HepG2 (cell line): ENCODE results near the gene TMEM134. TPM values are rescaled to one million over a fixed set of nuclear protein-coding genes. Genes with fewer than 3 reads are reported as not detected.
A peak's percentile ranks its signal among the peaks of the same experiment; 100 is the strongest.

Experiments
- DR1 ChIP-seq: sonication (generic); formaldehyde crosslinking; IDR thresholded peaks from 2 replicates; pipeline ENCODE4 v1.8.0; 2021; ENCODE audit warnings: mild to moderate bottlenecking, missing genetic modification reagents, inconsistent platforms
- FOXC1 ChIP-seq: sonication (generic); formaldehyde crosslinking; IDR thresholded peaks from 2 replicates; pipeline ENCODE4 v1.8.0; 2022; ENCODE audit warnings: mild to moderate bottlenecking, missing genetic modification reagents, borderline replicate concordance
- HDAC1 ChIP-seq: sonication (generic); formaldehyde crosslinking; IDR thresholded peaks from 2 replicates; pipeline ENCODE4 v1.5.1; 2020; ENCODE audit warnings: mild to moderate bottlenecking, missing genetic modification reagents
- KLF16 ChIP-seq, 2 experiments: sonication (generic) in 1 of 2; formaldehyde crosslinking in 1 of 2; IDR thresholded peaks; 2 replicates each; pipeline versions ENCODE4 v1.6.1 to v1.8.0; 2016 to 2023; ENCODE audit warnings: missing genetic modification reagents in 2 of 2, missing compliant biosample characterization in 1 of 2
- MIER3 ChIP-seq: IDR thresholded peaks from 2 replicates; pipeline ENCODE4 v1.6.1; 2016; ENCODE audit warnings: missing compliant biosample characterization, borderline replicate concordance
- SMAD1 ChIP-seq: sonication (generic); formaldehyde crosslinking; IDR thresholded peaks from 2 replicates; pipeline ENCODE4 v1.4.0; 2020; ENCODE audit warnings: missing genetic modification reagents, low read depth, mild to moderate bottlenecking, borderline replicate concordance
- polyA plus RNA-seq, 8 experiments: library from polyadenylated mRNA; depleted of rRNA in 3 of 8; stranded (reverse) in 7 of 8; unstranded in 1 of 8; fragments of >200 nt; fragmentation: Illumina TruSeq in 4 of 8; extraction: Trizol in 4 of 8; gene quantifications; 2 replicates each; pipeline versions ENCODE4 v1.2.1 to v1.2.3, GENCODE V29; 2011 to 2016; ENCODE audit warnings: low read depth in 4 of 8, missing spikeins in 1 of 8, mixed read lengths in 1 of 8; ENCODE audit not compliant: insufficient read depth in 1 of 8
- total RNA-seq, 5 experiments: library from RNA; depleted of rRNA; stranded (reverse); fragments of >200 nt; fragmentation: Illumina TruSeq; extraction: Trizol; gene quantifications; 2 replicates each; pipeline ENCODE4 v1.2.3, GENCODE V29; 2016; ENCODE audit warnings: low read depth in 1 of 5
- TF ChIP-seq, protein P1 (sequence below): sonication (generic); formaldehyde crosslinking; IDR thresholded peaks from 2 replicates; pipeline ENCODE4 v1.4.0; 2020; ENCODE audit warnings: missing genetic modification reagents, borderline replicate concordance
- TF ChIP-seq, protein P2 (sequence below): sonication (generic); formaldehyde crosslinking; IDR thresholded peaks from 2 replicates; pipeline ENCODE4 v1.4.0; 2020; ENCODE audit warnings: missing genetic modification reagents, mild to moderate bottlenecking, borderline replicate concordance
- TF ChIP-seq, protein P3 (sequence below): sonication (generic); IDR thresholded peaks from 2 replicates; pipeline ENCODE4 v1.6.1; 2016; ENCODE audit warnings: low read depth, borderline replicate concordance
- TF ChIP-seq, protein P4 (sequence below): sonication (generic); formaldehyde crosslinking; IDR thresholded peaks from 2 replicates; pipeline ENCODE4 v1.5.0; 2020; ENCODE audit warnings: mild to moderate bottlenecking, missing genetic modification reagents, borderline replicate concordance
- TF ChIP-seq, protein P5 (sequence below): sonication (generic); formaldehyde crosslinking; IDR thresholded peaks from 2 replicates; pipeline ENCODE4 v1.4.0; 2020; ENCODE audit warnings: mild to moderate bottlenecking, missing genetic modification reagents, borderline replicate concordance

TMEM134 gene
- total and polyA plus RNA-seq, 2 of the 13 experiments (the other 11 are each of a cell fraction or from before 2014, with no cell fraction given): 6.9 to 26.9 TPM

DNA sequence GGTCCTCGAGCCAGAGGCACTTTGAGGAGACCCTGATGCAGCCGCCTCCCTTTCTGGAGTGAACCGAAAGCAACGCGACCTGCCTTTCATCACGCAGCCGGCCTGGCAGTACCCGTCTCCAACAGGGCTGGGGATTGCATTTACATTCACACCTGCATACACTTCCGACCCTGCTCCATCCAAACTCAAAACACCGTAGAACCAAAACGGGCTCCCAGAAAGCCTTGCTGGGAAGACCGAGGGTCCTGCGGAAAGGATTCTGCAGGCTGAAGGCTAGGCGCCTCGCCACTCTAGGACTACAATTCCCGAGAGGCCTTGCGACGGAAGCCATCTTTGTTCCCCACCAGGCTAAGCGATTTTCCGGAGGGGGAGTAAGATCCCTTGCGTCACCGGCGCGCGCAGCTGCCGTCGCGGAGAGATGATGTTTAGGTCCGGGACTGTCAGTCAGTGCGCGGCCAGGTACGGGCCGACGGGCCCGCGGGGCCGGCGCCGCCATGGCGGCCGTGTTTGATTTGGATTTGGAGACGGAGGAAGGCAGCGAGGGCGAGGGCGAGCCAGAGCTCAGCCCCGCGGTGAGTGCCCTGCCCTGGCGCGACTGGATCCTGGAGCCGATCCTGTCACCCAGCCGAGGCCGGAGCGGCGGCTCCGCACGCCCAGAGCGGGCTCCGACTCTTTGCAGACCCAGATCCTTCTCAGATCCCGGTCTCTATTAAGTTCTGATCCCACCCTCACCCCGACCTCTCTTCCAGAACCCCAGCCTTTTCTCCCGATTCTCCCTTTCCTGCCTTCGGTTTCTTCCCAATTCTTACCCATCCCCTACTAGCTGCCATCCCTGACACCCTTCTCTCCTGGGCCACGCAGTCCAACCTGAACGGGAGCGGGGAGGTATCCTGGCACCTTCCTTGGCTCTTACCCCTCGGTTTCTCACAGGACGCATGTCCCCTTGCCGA is 40.7 kb downstream of the TMEM134 start, which contains the start of gene RPS6KB2 (continued):
- TF ChIP-seq, protein P1, sequence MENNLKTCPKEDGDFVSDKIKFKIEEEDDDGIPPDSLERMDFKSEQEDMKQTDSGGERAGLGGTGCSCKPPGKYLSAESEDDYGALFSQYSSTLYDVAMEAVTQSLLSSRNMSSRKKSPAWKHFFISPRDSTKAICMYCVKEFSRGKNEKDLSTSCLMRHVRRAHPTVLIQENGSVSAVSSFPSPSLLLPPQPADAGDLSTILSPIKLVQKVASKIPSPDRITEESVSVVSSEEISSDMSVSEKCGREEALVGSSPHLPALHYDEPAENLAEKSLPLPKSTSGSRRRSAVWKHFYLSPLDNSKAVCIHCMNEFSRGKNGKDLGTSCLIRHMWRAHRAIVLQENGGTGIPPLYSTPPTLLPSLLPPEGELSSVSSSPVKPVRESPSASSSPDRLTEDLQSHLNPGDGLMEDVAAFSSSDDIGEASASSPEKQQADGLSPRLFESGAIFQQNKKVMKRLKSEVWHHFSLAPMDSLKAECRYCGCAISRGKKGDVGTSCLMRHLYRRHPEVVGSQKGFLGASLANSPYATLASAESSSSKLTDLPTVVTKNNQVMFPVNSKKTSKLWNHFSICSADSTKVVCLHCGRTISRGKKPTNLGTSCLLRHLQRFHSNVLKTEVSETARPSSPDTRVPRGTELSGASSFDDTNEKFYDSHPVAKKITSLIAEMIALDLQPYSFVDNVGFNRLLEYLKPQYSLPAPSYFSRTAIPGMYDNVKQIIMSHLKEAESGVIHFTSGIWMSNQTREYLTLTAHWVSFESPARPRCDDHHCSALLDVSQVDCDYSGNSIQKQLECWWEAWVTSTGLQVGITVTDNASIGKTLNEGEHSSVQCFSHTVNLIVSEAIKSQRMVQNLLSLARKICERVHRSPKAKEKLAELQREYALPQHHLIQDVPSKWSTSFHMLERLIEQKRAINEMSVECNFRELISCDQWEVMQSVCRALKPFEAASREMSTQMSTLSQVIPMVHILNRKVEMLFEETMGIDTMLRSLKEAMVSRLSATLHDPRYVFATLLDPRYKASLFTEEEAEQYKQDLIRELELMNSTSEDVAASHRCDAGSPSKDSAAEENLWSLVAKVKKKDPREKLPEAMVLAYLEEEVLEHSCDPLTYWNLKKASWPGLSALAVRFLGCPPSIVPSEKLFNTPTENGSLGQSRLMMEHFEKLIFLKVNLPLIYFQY (CRISPR knock-in tag): peak; percentile 83; the same call in 1 of the 2 replicates
- TF ChIP-seq, protein P2, sequence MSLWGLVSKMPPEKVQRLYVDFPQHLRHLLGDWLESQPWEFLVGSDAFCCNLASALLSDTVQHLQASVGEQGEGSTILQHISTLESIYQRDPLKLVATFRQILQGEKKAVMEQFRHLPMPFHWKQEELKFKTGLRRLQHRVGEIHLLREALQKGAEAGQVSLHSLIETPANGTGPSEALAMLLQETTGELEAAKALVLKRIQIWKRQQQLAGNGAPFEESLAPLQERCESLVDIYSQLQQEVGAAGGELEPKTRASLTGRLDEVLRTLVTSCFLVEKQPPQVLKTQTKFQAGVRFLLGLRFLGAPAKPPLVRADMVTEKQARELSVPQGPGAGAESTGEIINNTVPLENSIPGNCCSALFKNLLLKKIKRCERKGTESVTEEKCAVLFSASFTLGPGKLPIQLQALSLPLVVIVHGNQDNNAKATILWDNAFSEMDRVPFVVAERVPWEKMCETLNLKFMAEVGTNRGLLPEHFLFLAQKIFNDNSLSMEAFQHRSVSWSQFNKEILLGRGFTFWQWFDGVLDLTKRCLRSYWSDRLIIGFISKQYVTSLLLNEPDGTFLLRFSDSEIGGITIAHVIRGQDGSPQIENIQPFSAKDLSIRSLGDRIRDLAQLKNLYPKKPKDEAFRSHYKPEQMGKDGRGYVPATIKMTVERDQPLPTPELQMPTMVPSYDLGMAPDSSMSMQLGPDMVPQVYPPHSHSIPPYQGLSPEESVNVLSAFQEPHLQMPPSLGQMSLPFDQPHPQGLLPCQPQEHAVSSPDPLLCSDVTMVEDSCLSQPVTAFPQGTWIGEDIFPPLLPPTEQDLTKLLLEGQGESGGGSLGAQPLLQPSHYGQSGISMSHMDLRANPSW (CRISPR knock-in tag): peak; percentile 93; the same call in 1 of the 2 replicates
- TF ChIP-seq, protein P3, sequence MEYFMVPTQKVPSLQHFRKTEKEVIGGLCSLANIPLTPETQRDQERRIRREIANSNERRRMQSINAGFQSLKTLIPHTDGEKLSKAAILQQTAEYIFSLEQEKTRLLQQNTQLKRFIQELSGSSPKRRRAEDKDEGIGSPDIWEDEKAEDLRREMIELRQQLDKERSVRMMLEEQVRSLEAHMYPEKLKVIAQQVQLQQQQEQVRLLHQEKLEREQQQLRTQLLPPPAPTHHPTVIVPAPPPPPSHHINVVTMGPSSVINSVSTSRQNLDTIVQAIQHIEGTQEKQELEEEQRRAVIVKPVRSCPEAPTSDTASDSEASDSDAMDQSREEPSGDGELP: peak; percentile 66; the same call in 1 of the 2 replicates
- TF ChIP-seq, protein P4, sequence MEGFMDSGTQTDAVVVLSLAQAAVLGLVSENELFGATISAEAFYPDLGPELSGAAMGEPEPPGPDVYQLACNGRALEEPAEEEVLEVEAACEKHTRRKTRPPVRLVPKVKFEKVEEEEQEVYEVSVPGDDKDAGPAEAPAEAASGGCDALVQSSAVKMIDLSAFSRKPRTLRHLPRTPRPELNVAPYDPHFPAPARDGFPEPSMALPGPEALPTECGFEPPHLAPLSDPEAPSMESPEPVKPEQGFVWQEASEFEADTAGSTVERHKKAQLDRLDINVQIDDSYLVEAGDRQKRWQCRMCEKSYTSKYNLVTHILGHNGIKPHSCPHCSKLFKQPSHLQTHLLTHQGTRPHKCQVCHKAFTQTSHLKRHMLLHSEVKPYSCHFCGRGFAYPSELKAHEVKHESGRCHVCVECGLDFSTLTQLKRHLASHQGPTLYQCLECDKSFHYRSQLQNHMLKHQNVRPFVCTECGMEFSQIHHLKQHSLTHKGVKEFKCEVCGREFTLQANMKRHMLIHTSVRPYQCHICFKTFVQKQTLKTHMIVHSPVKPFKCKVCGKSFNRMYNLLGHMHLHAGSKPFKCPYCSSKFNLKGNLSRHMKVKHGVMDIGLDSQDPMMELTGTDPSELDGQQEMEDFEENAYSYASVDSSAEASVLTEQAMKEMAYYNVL (CRISPR knock-in tag): no peak
- TF ChIP-seq FOXC1 (CRISPR knock-in tag) (0 out of 2 replicates have a peak, but pooled peaks have one; percentile 29), HDAC1 (CRISPR knock-in tag) (peak; percentile 91), KLF16 (CRISPR knock-in tag; IDR thresholded peaks at IDR 0.05) (peak in 1 of 2 experiments; percentile 68; a peak in 2 of 4 replicates), DR1 (CRISPR knock-in tag) (peak; percentile 61; the same call in 1 of the 2 replicates), MIER3 (peak; percentile 56; the same call in 1 of the 2 replicates), SMAD1 (CRISPR knock-in tag) (peak; percentile 43; the same call in 1 of the 2 replicates)
- TF ChIP-seq, protein P5, sequence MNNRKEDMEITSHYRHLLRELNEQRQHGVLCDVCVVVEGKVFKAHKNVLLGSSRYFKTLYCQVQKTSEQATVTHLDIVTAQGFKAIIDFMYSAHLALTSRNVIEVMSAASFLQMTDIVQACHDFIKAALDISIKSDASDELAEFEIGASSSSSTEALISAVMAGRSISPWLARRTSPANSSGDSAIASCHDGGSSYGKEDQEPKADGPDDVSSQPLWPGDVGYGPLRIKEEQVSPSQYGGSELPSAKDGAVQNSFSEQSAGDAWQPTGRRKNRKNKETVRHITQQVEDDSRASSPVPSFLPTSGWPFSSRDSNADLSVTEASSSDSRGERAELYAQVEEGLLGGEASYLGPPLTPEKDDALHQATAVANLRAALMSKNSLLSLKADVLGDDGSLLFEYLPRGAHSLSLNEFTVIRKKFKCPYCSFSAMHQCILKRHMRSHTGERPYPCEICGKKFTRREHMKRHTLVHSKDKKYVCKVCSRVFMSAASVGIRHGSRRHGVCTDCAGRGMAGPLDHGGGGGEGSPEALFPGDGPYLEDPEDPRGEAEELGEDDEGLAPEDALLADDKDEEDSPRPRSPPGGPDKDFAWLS (CRISPR knock-in tag): no peak
